Liver (tissue), 9 donors: ENCODE measurements around the gene RBBP4. TPM values are rescaled to one million over a fixed set of nuclear protein-coding genes. Genes with fewer than 3 reads are reported as not detected.

Experiments used
- DNase-seq: peaks from one replicate; pipeline ENCODE4 v3.0.0-alpha.2; 2017; ENCODE audit warnings: low spot score
- H3K27ac ChIP-seq, 2 donors: one replicate each; pipeline ENCODE4 v1.7.0; 2013; ENCODE audit warnings: inconsistent platforms in 2 of 2, low read length in 2 of 2, control low read depth in 1 of 2, low read depth in 1 of 2, mild to moderate bottlenecking in 1 of 2
- H3K27me3 ChIP-seq, 4 donors: one replicate each; pipeline versions ENCODE4 v1.6.1 to v1.7.0; 2013; ENCODE audit warnings: low read length in 3 of 4, inconsistent platforms in 1 of 4, mild to moderate bottlenecking in 1 of 4, moderate library complexity in 1 of 4; ENCODE audit not compliant: control insufficient read depth in 4 of 4, insufficient read depth in 4 of 4
- H3K36me3 ChIP-seq, 4 donors: one replicate each; pipeline versions ENCODE4 v1.6.1 to v1.7.0; 2013; ENCODE audit warnings: low read length in 3 of 4, mild to moderate bottlenecking in 3 of 4, low read depth in 1 of 4, moderate library complexity in 1 of 4; ENCODE audit not compliant: control insufficient read depth in 4 of 4, insufficient read depth in 3 of 4
- H3K4me1 ChIP-seq, 4 donors: one replicate each; pipeline versions ENCODE4 v1.6.1 to v1.7.0; 2013; ENCODE audit warnings: low read length in 3 of 4, mild to moderate bottlenecking in 3 of 4, moderate library complexity in 1 of 4; ENCODE audit not compliant: control insufficient read depth in 4 of 4, insufficient read depth in 4 of 4
- H3K4me3 ChIP-seq, 3 donors: one replicate each; pipeline versions ENCODE4 v1.6.1 to v1.7.0; 2013; ENCODE audit warnings: low read length in 3 of 3, control low read depth in 1 of 3, low read depth in 1 of 3, mild to moderate bottlenecking in 1 of 3
- H3K9ac ChIP-seq, 2 donors: one replicate each; pipeline ENCODE4 v1.7.0; 2013; ENCODE audit warnings: low read length in 2 of 2, mild to moderate bottlenecking in 2 of 2, moderate library complexity in 2 of 2, control low read depth in 1 of 2, low read depth in 1 of 2
- H3K9me3 ChIP-seq, 4 donors: one replicate each; pipeline versions ENCODE4 v1.6.1 to v1.7.0; 2013; ENCODE audit warnings: low read length in 3 of 4; ENCODE audit not compliant: control insufficient read depth in 4 of 4
- ATF3 ChIP-seq: IDR thresholded peaks from 2 replicates; pipeline ENCODE4 v1.6.1; 2016; ENCODE audit warnings: antibody characterized with exemption
- EGR1 ChIP-seq, 2 donors: IDR thresholded peaks; 2 replicates each; pipeline ENCODE4 v1.6.1; 2016 to 2018; ENCODE audit warnings: antibody characterized with exemption in 2 of 2, low read depth in 2 of 2
- FOXA1 ChIP-seq: IDR thresholded peaks from 2 replicates; pipeline ENCODE4 v1.6.1; 2016; ENCODE audit warnings: antibody characterized with exemption
- FOXA2 ChIP-seq: IDR thresholded peaks from 2 replicates; pipeline ENCODE4 v1.6.1; 2016; ENCODE audit warnings: antibody characterized with exemption
- GABPA ChIP-seq, 2 donors: IDR thresholded peaks in 1 of 2; conservative IDR thresholded peaks in 1 of 2; 2 replicates each; pipeline ENCODE4 v1.6.1; 2016; ENCODE audit warnings: antibody characterized with exemption in 2 of 2, mild to moderate bottlenecking in 1 of 2, moderate library complexity in 1 of 2
- HNF4G ChIP-seq: IDR thresholded peaks from 2 replicates; pipeline ENCODE4 v1.6.1; 2016; ENCODE audit warnings: antibody characterized with exemption
- JUND ChIP-seq, 2 donors: IDR thresholded peaks; 2 replicates each; pipeline ENCODE4 v1.6.1; 2016; ENCODE audit warnings: antibody characterized with exemption in 2 of 2
- MAX ChIP-seq: IDR thresholded peaks from 2 replicates; pipeline ENCODE4 v1.6.1; 2016; ENCODE audit warnings: antibody characterized with exemption
- NR2F2 ChIP-seq: IDR thresholded peaks from 2 replicates; pipeline ENCODE4 v1.6.1; 2016; ENCODE audit warnings: antibody characterized with exemption
- RAD21 ChIP-seq, 2 donors: IDR thresholded peaks; 2 replicates each; pipeline ENCODE4 v1.6.1; 2016; ENCODE audit warnings: antibody characterized with exemption in 2 of 2, mild to moderate bottlenecking in 2 of 2
- REST ChIP-seq: IDR thresholded peaks from 2 replicates; pipeline ENCODE4 v1.6.1; 2016; ENCODE audit warnings: antibody characterized with exemption, mild to moderate bottlenecking
- SP1 ChIP-seq: IDR thresholded peaks from 2 replicates; pipeline ENCODE4 v1.6.1; 2018; ENCODE audit warnings: antibody characterized with exemption, mild to moderate bottlenecking
- YY1 ChIP-seq: IDR thresholded peaks from 2 replicates; pipeline ENCODE4 v1.6.1; 2016; ENCODE audit warnings: antibody characterized with exemption, mild to moderate bottlenecking
- WGBS: extraction: QIAGEN DNeasy Blood & Tissue Kit; methylation state at CpG from one replicate; pipeline ENCODE4 v1.1.7; 2013; 5-methylcytosine and 5-hydroxymethylcytosine counted together
- polyA plus RNA-seq, 2 donors: library from polyadenylated mRNA; stranded (reverse) in 1 of 2; unstranded in 1 of 2; fragments of 200-250 nt in 1 of 2; fragments of >200 nt in 1 of 2; fragmentation: Nextera tagmentation in 1 of 2; extraction: Ambion mirVana in 1 of 2; gene quantifications; one replicate each; pipeline versions ENCODE4 v1.2.1 to v1.2.3, GENCODE V29; 2013 to 2015
- total RNA-seq, 2 donors: library from RNA; depleted of rRNA; stranded (reverse); fragments of >200 nt; gene quantifications; one replicate each; pipeline ENCODE4 v1.2.3, GENCODE V29; 2014
- donor health status: healthy.
- donor health status: healthy.
- donor health status: healthy.
- donor health status: healthy.
- donor health status: healthy.

The RBBP4 gene
- total and polyA plus RNA-seq, 4 donors: 35.3 to 93.1 (median 49.0) TPM

- TF ChIP-seq REST: no peak
- TF ChIP-seq HNF4G: no peak
These were observed 73.9 kb downstream of the RBBP4 start (continued) for GRCh38 chr1:32724678-32725614.

GRCh38 chr1:32725615-32725982 lies 74.6 kb downstream of the RBBP4 start:
- no peaks in the 10 kb centered on the region for H3K9me3 ChIP-seq
- no peaks in the 10 kb centered on the region for H3K4me1 ChIP-seq
- H3K27ac ChIP-seq: no peak overlapping the region
- DNase-seq: no peak
- H3K9ac ChIP-seq: no peak overlapping the region
- no peaks in the 10 kb centered on the region for H3K27me3 ChIP-seq
- H3K36me3 ChIP-seq: no peaks in the 10 kb centered on the region
- 86% methylated on average over 3 of the region's 3 CpGs for WGBS
- TF ChIP-seq RAD21 (IDR thresholded peaks at IDR 0.05) (no peak), GABPA (IDR thresholded peaks at IDR 0.05 in 1 of 2, conservative IDR thresholded peaks at IDR 0.05 in 1 of 2) (no peak), MAX (no peak), HNF4G (no peak), NR2F2 (no peak), SP1 (no peak), EGR1 (IDR thresholded peaks at IDR 0.05; ENCODE audit: low read depth in 2 of 2) (no peak), YY1 (no peak), FOXA2 (no peak), FOXA1 (no peak), ATF3 (no peak)
- no peak overlapping the region for H3K4me3 ChIP-seq

- H3K27me3 ChIP-seq: no peaks in the 10 kb centered on the region
- no peaks in the 10 kb centered on the region for H3K4me1 ChIP-seq
- no peak overlapping the region for H3K9ac ChIP-seq
- no peaks in the 10 kb centered on the region for H3K36me3 ChIP-seq
- no peak overlapping the region for H3K27ac ChIP-seq
- DNase-seq: no peak
- TF ChIP-seq FOXA1: no peak
- no peak for TF ChIP-seq HNF4G
- no peak for TF ChIP-seq GABPA (IDR thresholded peaks at IDR 0.05 in 1 of 2, conservative IDR thresholded peaks at IDR 0.05 in 1 of 2)
- no peak for TF ChIP-seq RAD21 (IDR thresholded peaks at IDR 0.05)
- TF ChIP-seq JUND (IDR thresholded peaks at IDR 0.05): no peak
- 82% methylated on average over 1 of the region's 1 CpG for WGBS
- H3K9me3 ChIP-seq: no peaks in the 10 kb centered on the region
- H3K4me3 ChIP-seq: no peak overlapping the region
These were observed 76.9 kb downstream of the RBBP4 start for GRCh38 chr1:32727876-32728275.
